IMR-90 (cell line): ENCODE results near the gene PIWIL4. TPM values are rescaled to one million over a fixed set of nuclear protein-coding genes. Genes with fewer than 3 reads are reported as not detected.
A peak's percentile ranks its signal among the peaks of the same experiment; 100 is the strongest.

ENCODE experiments used
- ATAC-seq: fragments of 200-7000 bp; cut with Tn5 transposase; 2 replicates; pipeline ENCODE4 v1.9.1; 2020; ENCODE audit warnings: low read depth, mild to moderate bottlenecking, moderate library complexity
- BruUV-seq: library from RNA; stranded (reverse); fragments of 400-500 nt; replicated peaks from 2 replicates; lab custom pipeline; 2021; lab: Mats Ljungman, UMichigan
- CTCF ChIA-PET: fragments of 300-600 bp; formaldehyde crosslinking; extraction: SDS; loops from one replicate; lab custom pipeline; 2021; ENCODE audit warnings: antibody characterized with exemption; lab: Yijun Ruan, JAX
- POLR2A ChIA-PET: fragments of 300-600 bp; sonication (Branson Sonifier 250); formaldehyde crosslinking; loops from one replicate; lab custom pipeline; 2022; ENCODE audit warnings: antibody characterized with exemption; ENCODE audit not compliant: unreplicated experiment; lab: Charles Lee
- DNase-seq: peaks from one replicate; pipeline ENCODE4 v3.0.0; 2013
- H2AFZ ChIP-seq: replicated peaks from 2 replicates; pipeline ENCODE3; 2013; ENCODE audit warnings: low read length, mild to moderate bottlenecking; ENCODE audit not compliant: poor library complexity
- H2AK5ac ChIP-seq: 2 replicates; pipeline ENCODE4 v1.6.1; 2013; ENCODE audit warnings: low read depth, low read length, inconsistent platforms
- H2AK9ac ChIP-seq: replicated peaks from 2 replicates; pipeline ENCODE3; 2013; ENCODE audit warnings: mild to moderate bottlenecking, low read depth, low read length, moderate library complexity; ENCODE audit not compliant: poor library complexity
- H2BK120ac ChIP-seq: 2 replicates; pipeline ENCODE4 v1.6.1; 2013; ENCODE audit warnings: low read depth, low read length, inconsistent platforms
- H2BK15ac ChIP-seq: 3 replicates; pipeline ENCODE4 v1.6.1; 2013; ENCODE audit warnings: low read depth, low read length, inconsistent platforms
- H2BK20ac ChIP-seq: 2 replicates; pipeline ENCODE4 v1.6.1; 2013; ENCODE audit warnings: low read depth, mild to moderate bottlenecking, inconsistent platforms, low read length, moderate library complexity
- H2BK5ac ChIP-seq: 2 replicates; pipeline ENCODE4 v1.6.1; 2013; ENCODE audit warnings: mild to moderate bottlenecking, low read depth, low read length, inconsistent platforms; ENCODE audit not compliant: poor library complexity, severe bottlenecking
- H3K14ac ChIP-seq: replicated peaks from 2 replicates; pipeline ENCODE4 v1.6.1; 2013; ENCODE audit warnings: low read depth, low read length, inconsistent platforms
- H3K18ac ChIP-seq: 2 replicates; pipeline ENCODE4 v1.6.1; 2013; ENCODE audit warnings: low read depth, low read length, control low read depth
- H3K23ac ChIP-seq: 2 replicates; pipeline ENCODE4 v1.6.1; 2013; ENCODE audit warnings: low read depth, low read length, inconsistent platforms
- H3K27ac ChIP-seq: 2 replicates; pipeline ENCODE4 v1.5.1; 2013; ENCODE audit warnings: mild to moderate bottlenecking, control low read depth, low read length; ENCODE audit not compliant: insufficient read depth
- H3K27me3 ChIP-seq: 2 replicates; pipeline ENCODE4 v1.6.1; 2013; ENCODE audit warnings: low read length; ENCODE audit not compliant: control insufficient read depth, insufficient read depth
- H3K36me3 ChIP-seq: 2 replicates; pipeline ENCODE4 v1.6.1; 2013; ENCODE audit warnings: low read length, mixed read lengths; ENCODE audit not compliant: control insufficient read depth, insufficient read depth
- H3K4ac ChIP-seq: 2 replicates; pipeline ENCODE4 v1.6.1; 2013; ENCODE audit warnings: low read depth, low read length, inconsistent platforms
- H3K4me1 ChIP-seq: 2 replicates; pipeline ENCODE4 v1.6.1; 2013; ENCODE audit warnings: low read length, mixed read lengths; ENCODE audit not compliant: control insufficient read depth, insufficient read depth
- H3K4me2 ChIP-seq: 2 replicates; pipeline ENCODE4 v1.6.1; 2013; ENCODE audit warnings: low read depth, mild to moderate bottlenecking, control low read depth, low read length, moderate library complexity
- H3K4me3 ChIP-seq: 2 replicates; pipeline ENCODE4 v1.5.1; 2013; ENCODE audit warnings: low read depth, mild to moderate bottlenecking, control low read depth, low read length, moderate library complexity; ENCODE audit not compliant: insufficient read depth
- H3K56ac ChIP-seq: 2 replicates; pipeline ENCODE4 v1.6.1; 2013; ENCODE audit warnings: low read length, inconsistent platforms; ENCODE audit not compliant: insufficient read depth; ENCODE audit errors: extremely low read depth
- H3K79me1 ChIP-seq, 2 experiments: 2 replicates each; pipeline ENCODE4 v1.6.1; 2013; ENCODE audit warnings: low read length in 2 of 2, inconsistent platforms in 1 of 2, low read depth in 1 of 2
- H3K9ac ChIP-seq: 2 replicates; pipeline ENCODE4 v1.6.1; 2013; ENCODE audit warnings: low read depth, low read length, control low read depth
- H3K9me1 ChIP-seq: 2 replicates; pipeline ENCODE4 v1.6.1; 2013; ENCODE audit warnings: low read length, inconsistent platforms; ENCODE audit not compliant: insufficient read depth
- H3K9me3 ChIP-seq: 2 replicates; pipeline ENCODE4 v1.6.1; 2013; ENCODE audit warnings: low read length; ENCODE audit not compliant: control insufficient read depth, insufficient read depth
- H4K20me1 ChIP-seq: 2 replicates; pipeline ENCODE4 v1.6.1; 2013; ENCODE audit warnings: low read length, inconsistent platforms; ENCODE audit not compliant: insufficient read depth
- H4K5ac ChIP-seq: 2 replicates; pipeline ENCODE4 v1.6.1; 2013; ENCODE audit warnings: mild to moderate bottlenecking, low read depth, low read length, control low read depth
- H4K8ac ChIP-seq, 2 experiments: 2 replicates each; pipeline ENCODE4 v1.6.1; 2013; ENCODE audit warnings: low read depth in 2 of 2, low read length in 2 of 2, control low read depth in 1 of 2, inconsistent platforms in 1 of 2
- H4K91ac ChIP-seq: 2 replicates; pipeline ENCODE4 v1.6.1; 2013; ENCODE audit warnings: low read depth, low read length, inconsistent platforms; ENCODE audit not compliant: insufficient read depth
- CEBPB ChIP-seq: IDR thresholded peaks from 2 replicates; pipeline ENCODE4 v1.6.1; 2012; ENCODE audit warnings: low read depth, low read length, improper control_type of control experiment
- NFE2L2 ChIP-seq: fragments of 150-350 bp; IDR thresholded peaks from 2 replicates; pipeline ENCODE4 v1.6.1; 2016; ENCODE audit warnings: low read depth, mild to moderate bottlenecking, low read length
- RCOR1 ChIP-seq: IDR thresholded peaks from 2 replicates; pipeline ENCODE4 v1.6.1; 2012; ENCODE audit warnings: mild to moderate bottlenecking, low read length, improper control_type of control experiment; ENCODE audit not compliant: insufficient replicate concordance
- WGBS, 2 experiments: methylation state at CpG; one replicate each; pipeline versions ENCODE4 v1.1.5 to v1.1.7; 2013; ENCODE audit warnings: missing lambda C conversion rate in 2 of 2; ENCODE audit not compliant: insufficient read length in 1 of 2; ENCODE audit errors: extremely low coverage in 2 of 2; 5-methylcytosine and 5-hydroxymethylcytosine counted together
- dilution Hi-C: fragments of 300-500 bp; cut with HindIII; formaldehyde crosslinking; loops from one replicate; pipeline ENCODE4 v1.14.3; 2018; ENCODE audit warnings: low sequenced_read_pairs; ENCODE audit not compliant: unreplicated experiment
- in situ Hi-C: fragments of 300-500 bp; cut with MboI; formaldehyde crosslinking; loops from 3 replicates; pipeline ENCODE4 v1.14.3; 2019; ENCODE audit warnings: low sequenced_read_pairs, inconsistent platforms, mixed read lengths
- intact Hi-C: fragments of 100-400 bp; cut with micrococcal nuclease; formaldehyde crosslinking; loops from 2 replicates; pipeline ENCODE4 v1.10.0; 2022
- polyA plus RNA-seq, 3 experiments: library from polyadenylated mRNA; depleted of rRNA; stranded (reverse); fragments of >200 nt; gene quantifications; 2 replicates each; pipeline ENCODE4 v1.2.3, GENCODE V29; 2012; ENCODE audit warnings: low replicate concordance in 1 of 3
- total RNA-seq: library from RNA; depleted of rRNA; stranded (reverse); fragments of >200 nt; gene quantifications from 2 replicates; pipeline ENCODE4 v1.2.3, GENCODE V29; 2012
- TF ChIP-seq, protein P1 (sequence below): fragments of 150-350 bp; IDR thresholded peaks from 2 replicates; pipeline ENCODE4 v1.6.1; 2017; ENCODE audit warnings: mild to moderate bottlenecking, antibody characterized with exemption, low read length, low read depth
- TF ChIP-seq, protein P2 (sequence below): conservative IDR thresholded peaks from 2 replicates; pipeline ENCODE4 v1.5.1; 2012; ENCODE audit warnings: mild to moderate bottlenecking, low read depth, low read length, improper control_type of control experiment

The PIWIL4 gene
- total and polyA plus RNA-seq, 2 of the 4 experiments (the other 2 are of a cell fraction) = 0.72 to 1.3 TPM

DNA sequence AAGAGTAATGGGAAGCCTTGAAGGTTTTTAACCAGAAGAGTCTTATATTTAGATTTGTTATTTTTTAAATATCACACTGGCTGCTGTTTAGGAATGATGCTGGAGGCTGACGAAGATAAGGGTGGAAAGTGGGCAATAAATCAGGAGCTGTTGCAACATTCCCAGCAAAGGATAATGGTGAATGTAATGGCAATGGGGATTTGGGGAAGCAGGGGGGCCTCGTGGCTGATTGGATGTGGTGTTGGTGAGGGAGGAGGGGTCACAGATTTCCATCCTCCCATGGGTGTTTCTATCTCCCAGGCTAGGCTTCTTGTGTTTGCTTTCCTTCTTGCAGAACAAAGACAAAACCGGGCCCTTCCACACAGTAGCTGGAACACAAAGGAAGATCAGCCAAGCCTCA, 80.8 kb downstream of the PIWIL4 start:
- no peak overlapping the region for H3K4ac ChIP-seq
- intact Hi-C loops (no loop called here), in situ Hi-C loops (no loop called here), dilution Hi-C loops (no loop called here)
- H3K23ac ChIP-seq = no peak overlapping the region
- POLR2A ChIA-PET = interaction anchor here (0.6 kb wide), 1 partner anchor 235 kb away, joined by 3 read pairs; no protein-coding TSS in a partner anchor
- H2BK5ac ChIP-seq = no peak overlapping the region
- H3K4me3 ChIP-seq = no peak overlapping the region
- peaks cover 7% of the 10 kb centered on the region for H3K4me1 ChIP-seq
- H3K9me1 ChIP-seq = no peaks in the 10 kb centered on the region
- H3K79me1 ChIP-seq = no peaks in the 10 kb centered on the region
- H3K27ac ChIP-seq = no peak overlapping the region; the same call in 1 of the 2 replicates
- no peak overlapping the region for H4K8ac ChIP-seq
- H3K18ac ChIP-seq = no peak overlapping the region
- H4K5ac ChIP-seq = no peak overlapping the region
- H2BK120ac ChIP-seq = no peak overlapping the region
- no TSS peak for BruUV-seq
- WGBS, 2 experiments = no CpG with 5 or more reads among the region's 3 CpGs
- H4K91ac ChIP-seq = no peak overlapping the region
- TF ChIP-seq, protein P1, sequence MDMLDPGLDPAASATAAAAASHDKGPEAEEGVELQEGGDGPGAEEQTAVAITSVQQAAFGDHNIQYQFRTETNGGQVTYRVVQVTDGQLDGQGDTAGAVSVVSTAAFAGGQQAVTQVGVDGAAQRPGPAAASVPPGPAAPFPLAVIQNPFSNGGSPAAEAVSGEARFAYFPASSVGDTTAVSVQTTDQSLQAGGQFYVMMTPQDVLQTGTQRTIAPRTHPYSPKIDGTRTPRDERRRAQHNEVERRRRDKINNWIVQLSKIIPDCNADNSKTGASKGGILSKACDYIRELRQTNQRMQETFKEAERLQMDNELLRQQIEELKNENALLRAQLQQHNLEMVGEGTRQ = no peak
- TF ChIP-seq NFE2L2 (no peak), CEBPB (peak; percentile 51; the same call in 1 of the 2 replicates), RCOR1 (no peak)
- TF ChIP-seq, protein P2, sequence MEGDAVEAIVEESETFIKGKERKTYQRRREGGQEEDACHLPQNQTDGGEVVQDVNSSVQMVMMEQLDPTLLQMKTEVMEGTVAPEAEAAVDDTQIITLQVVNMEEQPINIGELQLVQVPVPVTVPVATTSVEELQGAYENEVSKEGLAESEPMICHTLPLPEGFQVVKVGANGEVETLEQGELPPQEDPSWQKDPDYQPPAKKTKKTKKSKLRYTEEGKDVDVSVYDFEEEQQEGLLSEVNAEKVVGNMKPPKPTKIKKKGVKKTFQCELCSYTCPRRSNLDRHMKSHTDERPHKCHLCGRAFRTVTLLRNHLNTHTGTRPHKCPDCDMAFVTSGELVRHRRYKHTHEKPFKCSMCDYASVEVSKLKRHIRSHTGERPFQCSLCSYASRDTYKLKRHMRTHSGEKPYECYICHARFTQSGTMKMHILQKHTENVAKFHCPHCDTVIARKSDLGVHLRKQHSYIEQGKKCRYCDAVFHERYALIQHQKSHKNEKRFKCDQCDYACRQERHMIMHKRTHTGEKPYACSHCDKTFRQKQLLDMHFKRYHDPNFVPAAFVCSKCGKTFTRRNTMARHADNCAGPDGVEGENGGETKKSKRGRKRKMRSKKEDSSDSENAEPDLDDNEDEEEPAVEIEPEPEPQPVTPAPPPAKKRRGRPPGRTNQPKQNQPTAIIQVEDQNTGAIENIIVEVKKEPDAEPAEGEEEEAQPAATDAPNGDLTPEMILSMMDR = no peak
- H3K36me3 ChIP-seq = no peaks in the 10 kb centered on the region
- no peaks in the 10 kb centered on the region for H4K20me1 ChIP-seq
- peaks cover 3% of the 10 kb centered on the region for H3K27me3 ChIP-seq
- H2BK20ac ChIP-seq = no peak overlapping the region
- no peak overlapping the region for H2AK9ac ChIP-seq
- H2AFZ ChIP-seq = no peak overlapping the region
- H3K4me2 ChIP-seq = no peak overlapping the region
- no peak overlapping the region for H2AK5ac ChIP-seq
- ATAC-seq (peak; percentile 48), DNase-seq (peak; percentile 20)
- H3K14ac ChIP-seq = no peak overlapping the region
- CTCF ChIA-PET = no interaction called here
- H3K56ac ChIP-seq = no peak overlapping the region
- H3K9me3 ChIP-seq = no peaks in the 10 kb centered on the region
- no peak overlapping the region for H2BK15ac ChIP-seq
- H3K9ac ChIP-seq = no peak overlapping the region
